SU-DHL-6 (cell line): Measurements from ENCODE around the gene FAXDC2.
"Not testable (repeated sequence)": the region's sequence is repeated elsewhere in the genome, so short reads cannot be mapped to it uniquely, and the experiment has no call there.

Experiments used
- CTCF ChIP-seq: fragments of 200-600 bp; sonication (generic); IDR thresholded peaks from one replicate; pipeline ENCODE4 v1.5.1; 2017; ENCODE audit warnings: antibody characterized with exemption, mild to moderate bottlenecking, low read length, moderate library complexity; ENCODE audit not compliant: insufficient read depth, poor library complexity, severe bottlenecking
- EZH2phosphoT487 ChIP-seq: fragments of 200-600 bp; sonication (generic), shearing (Covaris generic); conservative IDR thresholded peaks from 2 replicates; pipeline ENCODE4 v1.6.1; 2018; ENCODE audit warnings: mild to moderate bottlenecking, antibody characterized with exemption, low read length, moderate library complexity, mixed read lengths

GRCh38 chr5:154822896-154823295 lies 27.5 kb downstream of the FAXDC2 start:
- TF ChIP-seq CTCF, EZH2phosphoT487: not testable (repeated sequence)
